Smooth muscle cell (in vitro differentiated cells): Measurements from ENCODE around the gene ARHGAP31. TPM values are rescaled to one million over a fixed set of nuclear protein-coding genes. Genes with fewer than 3 reads are reported as not detected.
"Not testable (repeated sequence)": the region's sequence is repeated elsewhere in the genome, so short reads cannot be mapped to it uniquely, and the experiment has no call there.

Experiments
- DNase-seq: peaks from one replicate; lab custom pipeline; 2025; ENCODE audit not compliant: unreplicated experiment; lab: John Stamatoyannopoulos, UW
- H2AFZ ChIP-seq: fragments of 200-600 bp; sonication (generic); 2 replicates; pipeline ENCODE4 v1.6.0; 2016; ENCODE audit warnings: antibody characterized with exemption, low read depth, mild to moderate bottlenecking
- H3F3A ChIP-seq: fragments of 200-600 bp; sonication (generic); 2 replicates; pipeline ENCODE4 v1.6.0; 2017; ENCODE audit warnings: antibody characterized with exemption, low read depth
- H3K27ac ChIP-seq: fragments of 200-600 bp; sonication (generic); 2 replicates; pipeline ENCODE4 v1.5.1; 2016; ENCODE audit warnings: low read depth, mild to moderate bottlenecking
- H3K27me3 ChIP-seq: fragments of 200-600 bp; sonication (generic); 2 replicates; pipeline ENCODE4 v1.6.1; 2016; ENCODE audit warnings: low read depth, mild to moderate bottlenecking
- H3K36me3 ChIP-seq: fragments of 200-600 bp; sonication (generic); 2 replicates; pipeline ENCODE4 v1.5.1; 2016; ENCODE audit warnings: low read depth
- H3K4me1 ChIP-seq: fragments of 200-600 bp; sonication (generic); 2 replicates; pipeline ENCODE4 v1.5.1; 2016; ENCODE audit warnings: low read depth
- H3K4me2 ChIP-seq: fragments of 200-600 bp; sonication (generic); 2 replicates; pipeline ENCODE4 v1.6.0; 2016; ENCODE audit warnings: mild to moderate bottlenecking
- H3K4me3 ChIP-seq: fragments of 200-600 bp; sonication (generic); 2 replicates; pipeline ENCODE4 v1.5.1; 2016; ENCODE audit warnings: mild to moderate bottlenecking
- H3K79me2 ChIP-seq: fragments of 200-600 bp; sonication (generic); 2 replicates; pipeline ENCODE4 v1.6.0; 2016; ENCODE audit warnings: low read depth, mild to moderate bottlenecking
- H3K9ac ChIP-seq: fragments of 200-600 bp; sonication (generic); 2 replicates; pipeline ENCODE4 v1.6.0; 2016; ENCODE audit warnings: low read depth
- H3K9me3 ChIP-seq: fragments of 200-600 bp; sonication (generic); replicated peaks from 2 replicates; pipeline ENCODE4 v1.5.1; 2016; ENCODE audit warnings: low read depth
- H4K20me1 ChIP-seq: fragments of 200-600 bp; sonication (generic); 2 replicates; pipeline ENCODE4 v1.6.0; 2016; ENCODE audit warnings: low read depth
- CTCF ChIP-seq: fragments of 200-600 bp; sonication (generic); IDR thresholded peaks from 2 replicates; pipeline ENCODE4 v1.5.1; 2017; ENCODE audit warnings: borderline replicate concordance, mild to moderate bottlenecking, antibody characterized with exemption; ENCODE audit not compliant: insufficient read depth, poor library complexity, severe bottlenecking
- WGBS: methylation state at CpG from one replicate; pipeline ENCODE4 v1.1.7; 2016; ENCODE audit warnings: low lambda C conversion rate; 5-methylcytosine and 5-hydroxymethylcytosine counted together
- polyA plus RNA-seq: library from polyadenylated mRNA; unstranded; fragments of >200 nt; fragmentation: Nextera tagmentation; extraction: Ambion mirVana; gene quantifications from 2 replicates; pipeline ENCODE4 v1.2.1, GENCODE V29; 2016
- total RNA-seq: library from RNA; depleted of rRNA; stranded (reverse); fragments of >200 nt; gene quantifications from 2 replicates; pipeline ENCODE4 v1.2.3, GENCODE V29; 2014

Gene ARHGAP31
- total and polyA plus RNA-seq, 2 experiments from 2014 or later: 6.1 to 10.9 TPM

DNA sequence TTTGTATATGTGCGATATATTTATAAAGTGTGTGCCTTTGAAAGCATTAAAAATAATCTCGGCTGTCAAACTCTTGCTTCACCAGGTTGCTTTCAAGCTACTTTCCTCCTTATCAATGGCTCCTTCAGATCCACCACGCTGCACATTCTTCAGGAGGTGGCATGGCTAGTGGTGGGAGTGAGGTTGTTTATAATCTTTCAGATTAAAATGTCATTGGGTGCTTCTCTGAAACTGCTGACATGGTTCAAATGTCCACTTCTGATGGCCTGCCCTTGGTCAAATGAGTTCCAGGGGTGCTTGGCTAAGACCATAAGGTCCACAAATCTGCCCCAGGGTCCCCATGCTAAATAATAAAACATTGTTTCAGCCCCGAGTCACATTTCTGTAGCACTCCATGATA is 36.7 kb downstream of the ARHGAP31 start:
- Histone ChIP-seq H3K79me2 (peaks cover 13% of the 10 kb centered on the region), H3K4me1 (peaks cover 15% of the 10 kb centered on the region), H2AFZ (no peak overlapping the region), H3K9ac (no peak overlapping the region), H4K20me1 (no peaks in the 10 kb centered on the region), H3K27me3 (no peaks in the 10 kb centered on the region), H3F3A (peaks cover 4% of the 10 kb centered on the region), H3K36me3 (no peaks in the 10 kb centered on the region), H3K27ac (peak overlapping the region; percentile 81), H3K4me3 (no peak overlapping the region), H3K4me2 (peak overlapping the region; percentile 70), H3K9me3 (no peaks in the 10 kb centered on the region)
- no peak for DNase-seq
- WGBS: 58% methylated on average over 4 of the region's 4 CpGs
- TF ChIP-seq CTCF: no peak

DNA sequence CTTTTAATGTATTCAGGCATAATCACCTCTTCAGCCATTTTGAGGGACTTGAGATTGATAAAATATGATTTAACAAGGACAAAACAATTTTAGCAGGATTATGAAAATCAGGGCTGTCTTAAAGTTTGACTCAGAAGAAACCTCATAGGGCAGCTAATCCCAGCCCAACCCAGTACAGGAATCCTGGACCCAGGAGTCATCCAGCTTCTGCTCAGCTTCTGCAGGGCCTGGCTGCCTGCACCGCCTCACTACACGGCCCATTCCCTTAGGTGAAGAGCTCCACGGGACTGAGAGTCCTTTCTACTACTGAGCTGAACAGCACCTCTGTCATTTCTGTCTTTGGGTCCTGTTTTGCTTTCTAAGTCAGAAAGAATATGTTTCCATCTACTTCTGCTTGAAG is 37.5 kb downstream of the ARHGAP31 start:
- H2AFZ ChIP-seq: no peak overlapping the region
- no peak overlapping the region for H3K4me3 ChIP-seq
- no peaks in the 10 kb centered on the region for H3K36me3 ChIP-seq
- TF ChIP-seq CTCF: no peak
- no peaks in the 10 kb centered on the region for H3K9me3 ChIP-seq
- no peaks in the 10 kb centered on the region for H3K27me3 ChIP-seq
- no peak for DNase-seq
- peak overlapping the region; percentile 81 for H3K27ac ChIP-seq
- H3K9ac ChIP-seq: no peak overlapping the region
- H3K4me1 ChIP-seq: peaks cover 15% of the 10 kb centered on the region
- no peaks in the 10 kb centered on the region for H4K20me1 ChIP-seq
- H3F3A ChIP-seq: peaks cover 4% of the 10 kb centered on the region
- H3K4me2 ChIP-seq: peak overlapping the region; percentile 70
- WGBS: 36% methylated on average over 3 of the region's 3 CpGs
- peaks cover 13% of the 10 kb centered on the region for H3K79me2 ChIP-seq

DNA sequence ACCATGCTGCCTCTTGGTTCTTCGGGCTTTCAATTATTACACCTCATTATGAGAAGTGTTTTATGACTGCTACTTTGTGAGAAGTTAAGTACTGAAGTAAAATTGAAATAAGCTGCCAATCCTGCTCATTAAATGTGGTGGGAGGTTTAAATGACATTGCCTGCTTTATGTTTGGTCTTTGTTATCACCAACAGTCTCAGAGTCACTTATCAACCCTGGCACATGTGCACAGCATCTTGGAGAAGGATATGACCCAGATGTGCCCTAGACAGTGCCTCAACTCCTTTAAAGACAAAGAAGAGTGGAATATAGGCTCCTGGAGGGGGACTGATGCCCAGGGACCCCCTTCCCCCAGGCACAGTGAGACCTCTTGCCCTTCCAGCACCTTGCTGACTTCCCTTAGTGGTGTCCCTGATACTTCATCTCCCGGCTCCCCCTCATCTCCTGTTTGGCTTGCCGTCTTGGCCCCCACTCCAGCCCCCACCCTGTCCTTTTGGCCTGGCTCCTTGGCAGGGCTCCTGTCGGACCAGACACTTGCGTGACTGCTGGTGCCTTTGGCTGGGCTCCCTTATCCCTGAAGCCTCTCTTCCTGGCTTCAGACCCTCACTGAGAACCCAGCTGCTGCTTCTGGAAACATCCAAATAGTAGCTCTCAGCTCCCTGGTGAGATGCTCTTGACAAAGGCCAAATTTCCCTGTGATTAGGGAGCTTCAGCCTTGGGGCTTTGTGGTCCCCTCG is 39.8 kb downstream of the ARHGAP31 start:
- Histone ChIP-seq H3K4me1 (peaks cover 15% of the 10 kb centered on the region), H2AFZ (no peak overlapping the region), H3K4me3 (no peak overlapping the region), H3K4me2 (no peak overlapping the region), H3K36me3 (no peaks in the 10 kb centered on the region), H3K27me3 (no peaks in the 10 kb centered on the region), H3K27ac (no peak overlapping the region), H4K20me1 (no peaks in the 10 kb centered on the region), H3F3A (peaks cover 4% of the 10 kb centered on the region), H3K9me3 (no peaks in the 10 kb centered on the region), H3K79me2 (peaks cover 6% of the 10 kb centered on the region), H3K9ac (no peak overlapping the region)
- DNase-seq: no peak
- no peak for TF ChIP-seq CTCF
- 81% methylated on average over 6 of the region's 6 CpGs for WGBS

DNA sequence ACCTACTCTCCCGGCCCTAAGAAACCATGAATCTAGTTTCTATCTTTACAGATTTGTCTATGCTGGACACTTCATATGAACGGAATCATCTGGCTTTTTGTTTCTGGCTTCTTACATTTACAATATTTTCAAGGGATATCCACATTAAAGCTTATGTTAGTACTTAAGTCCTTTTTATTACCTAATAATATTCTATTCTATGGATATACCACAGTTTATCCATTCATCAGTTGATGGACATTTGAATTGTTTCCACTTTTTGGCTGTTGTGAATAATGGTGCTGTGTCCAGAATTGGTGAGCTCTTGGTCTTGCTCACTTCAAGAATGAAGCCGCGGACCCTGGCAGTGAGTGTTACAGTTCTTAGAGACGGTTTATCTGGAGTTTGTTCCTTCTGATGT is 42.6 kb downstream of the ARHGAP31 start:
- Histone ChIP-seq H3K79me2 (peaks cover 6% of the 10 kb centered on the region), H3K4me2 (no peak overlapping the region), H3K36me3 (no peaks in the 10 kb centered on the region), H2AFZ (no peak overlapping the region), H3K4me1 (no peaks in the 10 kb centered on the region), H3F3A (no peaks in the 10 kb centered on the region), H4K20me1 (no peaks in the 10 kb centered on the region), H3K4me3 (no peak overlapping the region), H3K9ac (no peak overlapping the region), H3K27ac (no peak overlapping the region), H3K9me3 (no peaks in the 10 kb centered on the region), H3K27me3 (no peaks in the 10 kb centered on the region)
- WGBS: 74% methylated on average over 5 of the region's 5 CpGs
- DNase-seq: no peak
- no peak for TF ChIP-seq CTCF

DNA sequence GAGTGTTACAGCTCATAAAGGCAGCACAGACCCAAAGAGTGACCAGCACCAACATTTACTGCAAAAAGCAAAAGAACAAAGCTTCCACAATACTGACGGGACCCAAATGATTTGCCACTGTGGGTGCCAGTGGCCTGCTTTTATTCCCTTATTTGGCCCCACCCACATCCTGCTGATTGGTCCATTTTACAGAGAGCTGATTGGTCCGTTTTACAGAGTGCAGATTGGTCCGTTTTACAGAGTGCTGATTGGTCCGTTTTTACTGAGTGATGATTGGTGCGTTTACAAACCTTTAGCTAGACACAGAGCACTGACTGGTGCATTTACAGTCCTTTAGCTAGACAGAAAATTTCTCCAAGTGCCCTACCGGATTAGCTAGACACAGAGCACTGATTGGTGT is 43.2 kb downstream of the ARHGAP31 start:
- not testable (repeated sequence) for DNase-seq, H3K79me2 ChIP-seq

More for the DNA sequence above, 43.2 kb downstream of the ARHGAP31 start:
- 97% methylated on average over 6 of the region's 6 CpGs for WGBS
- H3K9ac ChIP-seq, H3K27me3 ChIP-seq, H3K4me3 ChIP-seq, H3K4me2 ChIP-seq, H3K9me3 ChIP-seq, H3K4me1 ChIP-seq, H3K36me3 ChIP-seq, H3K27ac ChIP-seq, H2AFZ ChIP-seq, H3F3A ChIP-seq, H4K20me1 ChIP-seq: not testable (repeated sequence)
